ENCODE results near the gene HNF4A. TPM values are rescaled to one million over a fixed set of nuclear protein-coding genes. Genes with fewer than 3 reads are reported as not detected.

Gene HNF4A
- total and polyA plus RNA-seq, 2 of the 13 experiments (the other 11 are each of a cell fraction or from before 2014, with no cell fraction given) = 80.9 to 169 TPM

DNA sequence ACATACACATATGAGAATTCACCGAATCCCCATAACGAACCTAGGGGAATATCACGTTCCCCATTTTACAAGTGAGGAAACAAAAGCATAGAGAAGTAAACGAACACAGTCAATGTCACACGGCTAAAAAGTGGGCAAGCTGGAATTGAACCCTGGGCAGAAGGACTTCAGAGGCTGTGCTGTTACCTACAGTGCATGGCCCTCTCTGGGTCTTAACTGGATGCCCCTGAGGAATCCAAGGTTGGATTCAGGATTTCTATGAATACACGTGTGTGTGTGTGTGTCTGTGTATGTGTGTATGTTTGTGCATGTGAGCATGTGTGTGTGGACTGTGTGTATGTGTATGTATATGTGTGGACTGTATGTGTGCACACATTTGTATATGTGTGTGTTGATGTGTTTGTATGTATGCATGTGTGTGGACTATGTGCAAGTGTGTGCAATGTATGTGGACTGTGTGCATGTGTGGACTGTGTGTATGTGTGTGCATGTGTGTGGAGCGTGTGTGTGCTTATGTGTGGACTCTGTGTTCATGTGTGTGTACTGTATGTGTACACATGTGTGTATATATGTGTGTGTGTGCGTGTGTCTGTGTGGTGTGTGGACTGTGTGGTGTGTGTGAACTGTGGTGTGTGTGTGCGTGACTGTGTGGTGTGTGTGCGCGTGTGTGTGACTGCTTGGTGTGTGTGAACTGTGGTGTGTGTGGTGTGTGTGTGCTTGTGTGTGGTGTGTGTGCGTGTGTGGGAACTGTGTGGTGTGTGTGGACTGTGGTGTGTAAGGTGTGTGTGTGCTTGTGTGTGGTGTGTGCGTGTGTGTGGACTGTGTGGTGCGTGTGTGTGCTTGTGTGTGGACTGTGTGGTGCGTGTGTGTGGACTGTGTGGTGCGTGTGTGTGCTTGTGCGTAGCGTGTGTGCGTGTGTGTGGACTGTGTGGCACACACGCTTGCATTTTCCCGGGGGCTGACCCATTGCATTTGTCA is 49.0 kb downstream of the HNF4A start (continued):
- TF ChIP-seq EHMT2 (IDR thresholded peaks at IDR 0.05; ENCODE audit: borderline replicate concordance, low read depth, low read length) (no peak), ZNF737 (CRISPR knock-in tag; IDR thresholded peaks at IDR 0.05; ENCODE audit: borderline replicate concordance) (peak; percentile 94; the same call in 1 of the 2 replicates), POLR2AphosphoS5 (IDR thresholded peaks at IDR 0.05; ENCODE audit: low read depth, low read length) (peak; percentile 94), POLR2G (IDR thresholded peaks at IDR 0.05; ENCODE audit: low read depth, low read length) (peak; percentile 68), DNMT1 (CRISPR knock-in tag; IDR thresholded peaks at IDR 0.05) (no peak), FOXK1 (CRISPR knock-in tag; IDR thresholded peaks at IDR 0.05; ENCODE audit: borderline replicate concordance, low read depth) (no peak), ZSCAN25 (CRISPR knock-in tag; IDR thresholded peaks at IDR 0.05) (no peak), ZZZ3 (CRISPR knock-in tag; IDR thresholded peaks at IDR 0.05; ENCODE audit: borderline replicate concordance) (no peak), ZNF468 (CRISPR knock-in tag; IDR thresholded peaks at IDR 0.05) (peak; percentile 66; the same call in 1 of the 2 replicates), PHF21A (CRISPR knock-in tag; IDR thresholded peaks at IDR 0.05) (no peak; the same call in 1 of the 2 replicates), ZNF672 (CRISPR knock-in tag; IDR thresholded peaks at IDR 0.05) (peak; percentile 87), CHD4 (IDR thresholded peaks at IDR 0.05; ENCODE audit: borderline replicate concordance, low read length) (peak; percentile 58; the same call in 1 of the 2 replicates), ZNF432 (CRISPR knock-in tag; IDR thresholded peaks at IDR 0.05; ENCODE audit: borderline replicate concordance) (peak; percentile 76; the same call in 1 of the 2 replicates), EP300 (IDR thresholded peaks at IDR 0.05; ENCODE audit: low read depth in 2 of 2, low read length in 2 of 2) (no peak), EP300 (CRISPR knock-in tag; IDR thresholded peaks at IDR 0.05; ENCODE audit: borderline replicate concordance) (0 out of 2 replicates have a peak, but pooled peaks have one; percentile 3), ONECUT2 (CRISPR knock-in tag; IDR thresholded peaks at IDR 0.05) (no peak)
- TF ChIP-seq, protein P1, sequence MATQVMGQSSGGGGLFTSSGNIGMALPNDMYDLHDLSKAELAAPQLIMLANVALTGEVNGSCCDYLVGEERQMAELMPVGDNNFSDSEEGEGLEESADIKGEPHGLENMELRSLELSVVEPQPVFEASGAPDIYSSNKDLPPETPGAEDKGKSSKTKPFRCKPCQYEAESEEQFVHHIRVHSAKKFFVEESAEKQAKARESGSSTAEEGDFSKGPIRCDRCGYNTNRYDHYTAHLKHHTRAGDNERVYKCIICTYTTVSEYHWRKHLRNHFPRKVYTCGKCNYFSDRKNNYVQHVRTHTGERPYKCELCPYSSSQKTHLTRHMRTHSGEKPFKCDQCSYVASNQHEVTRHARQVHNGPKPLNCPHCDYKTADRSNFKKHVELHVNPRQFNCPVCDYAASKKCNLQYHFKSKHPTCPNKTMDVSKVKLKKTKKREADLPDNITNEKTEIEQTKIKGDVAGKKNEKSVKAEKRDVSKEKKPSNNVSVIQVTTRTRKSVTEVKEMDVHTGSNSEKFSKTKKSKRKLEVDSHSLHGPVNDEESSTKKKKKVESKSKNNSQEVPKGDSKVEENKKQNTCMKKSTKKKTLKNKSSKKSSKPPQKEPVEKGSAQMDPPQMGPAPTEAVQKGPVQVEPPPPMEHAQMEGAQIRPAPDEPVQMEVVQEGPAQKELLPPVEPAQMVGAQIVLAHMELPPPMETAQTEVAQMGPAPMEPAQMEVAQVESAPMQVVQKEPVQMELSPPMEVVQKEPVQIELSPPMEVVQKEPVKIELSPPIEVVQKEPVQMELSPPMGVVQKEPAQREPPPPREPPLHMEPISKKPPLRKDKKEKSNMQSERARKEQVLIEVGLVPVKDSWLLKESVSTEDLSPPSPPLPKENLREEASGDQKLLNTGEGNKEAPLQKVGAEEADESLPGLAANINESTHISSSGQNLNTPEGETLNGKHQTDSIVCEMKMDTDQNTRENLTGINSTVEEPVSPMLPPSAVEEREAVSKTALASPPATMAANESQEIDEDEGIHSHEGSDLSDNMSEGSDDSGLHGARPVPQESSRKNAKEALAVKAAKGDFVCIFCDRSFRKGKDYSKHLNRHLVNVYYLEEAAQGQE (IDR thresholded peaks at IDR 0.05; ENCODE audit: borderline replicate concordance in 1 of 2, low read depth in 1 of 2, low read length in 2 of 2) = no peak
- TF ChIP-seq, protein P2, sequence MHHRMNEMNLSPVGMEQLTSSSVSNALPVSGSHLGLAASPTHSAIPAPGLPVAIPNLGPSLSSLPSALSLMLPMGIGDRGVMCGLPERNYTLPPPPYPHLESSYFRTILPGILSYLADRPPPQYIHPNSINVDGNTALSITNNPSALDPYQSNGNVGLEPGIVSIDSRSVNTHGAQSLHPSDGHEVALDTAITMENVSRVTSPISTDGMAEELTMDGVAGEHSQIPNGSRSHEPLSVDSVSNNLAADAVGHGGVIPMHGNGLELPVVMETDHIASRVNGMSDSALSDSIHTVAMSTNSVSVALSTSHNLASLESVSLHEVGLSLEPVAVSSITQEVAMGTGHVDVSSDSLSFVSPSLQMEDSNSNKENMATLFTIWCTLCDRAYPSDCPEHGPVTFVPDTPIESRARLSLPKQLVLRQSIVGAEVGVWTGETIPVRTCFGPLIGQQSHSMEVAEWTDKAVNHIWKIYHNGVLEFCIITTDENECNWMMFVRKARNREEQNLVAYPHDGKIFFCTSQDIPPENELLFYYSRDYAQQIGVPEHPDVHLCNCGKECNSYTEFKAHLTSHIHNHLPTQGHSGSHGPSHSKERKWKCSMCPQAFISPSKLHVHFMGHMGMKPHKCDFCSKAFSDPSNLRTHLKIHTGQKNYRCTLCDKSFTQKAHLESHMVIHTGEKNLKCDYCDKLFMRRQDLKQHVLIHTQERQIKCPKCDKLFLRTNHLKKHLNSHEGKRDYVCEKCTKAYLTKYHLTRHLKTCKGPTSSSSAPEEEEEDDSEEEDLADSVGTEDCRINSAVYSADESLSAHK (CRISPR knock-in tag; IDR thresholded peaks at IDR 0.05; ENCODE audit: borderline replicate concordance) = no peak
- TF ChIP-seq, protein P3, sequence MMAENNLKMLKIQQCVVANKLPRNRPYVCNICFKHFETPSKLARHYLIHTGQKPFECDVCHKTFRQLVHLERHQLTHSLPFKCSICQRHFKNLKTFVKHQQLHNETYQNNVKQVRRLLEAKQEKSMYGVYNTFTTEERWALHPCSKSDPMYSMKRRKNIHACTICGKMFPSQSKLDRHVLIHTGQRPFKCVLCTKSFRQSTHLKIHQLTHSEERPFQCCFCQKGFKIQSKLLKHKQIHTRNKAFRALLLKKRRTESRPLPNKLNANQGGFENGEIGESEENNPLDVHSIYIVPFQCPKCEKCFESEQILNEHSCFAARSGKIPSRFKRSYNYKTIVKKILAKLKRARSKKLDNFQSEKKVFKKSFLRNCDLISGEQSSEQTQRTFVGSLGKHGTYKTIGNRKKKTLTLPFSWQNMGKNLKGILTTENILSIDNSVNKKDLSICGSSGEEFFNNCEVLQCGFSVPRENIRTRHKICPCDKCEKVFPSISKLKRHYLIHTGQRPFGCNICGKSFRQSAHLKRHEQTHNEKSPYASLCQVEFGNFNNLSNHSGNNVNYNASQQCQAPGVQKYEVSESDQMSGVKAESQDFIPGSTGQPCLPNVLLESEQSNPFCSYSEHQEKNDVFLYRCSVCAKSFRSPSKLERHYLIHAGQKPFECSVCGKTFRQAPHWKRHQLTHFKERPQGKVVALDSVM (CRISPR knock-in tag; IDR thresholded peaks at IDR 0.05) = no peak
